HepG2 (cell line): Measurements from ENCODE around the gene BRIP1.

Source experiments
- CBFB ChIP-seq: sonication (generic); formaldehyde crosslinking; IDR thresholded peaks from 2 replicates; pipeline ENCODE4 v1.4.0; 2020; ENCODE audit warnings: missing genetic modification reagents
- CENPT ChIP-seq: sonication (generic); formaldehyde crosslinking; IDR thresholded peaks from 2 replicates; pipeline ENCODE4 v1.8.0; 2022; ENCODE audit warnings: low read depth, mild to moderate bottlenecking, moderate library complexity, missing genetic modification reagents
- CREB1 ChIP-seq, 2 experiments: fragments of 450-650 bp in 1 of 2; IDR thresholded peaks; 2 replicates each; pipeline ENCODE4 v1.6.1; 2016 to 2017; ENCODE audit warnings: control low read depth in 1 of 2, mild to moderate bottlenecking in 1 of 2, missing compliant biosample characterization in 1 of 2, missing genetic modification characterization in 1 of 2
- ESRRA ChIP-seq: sonication (generic); formaldehyde crosslinking; IDR thresholded peaks from 2 replicates; pipeline ENCODE4 v1.5.1; 2020; ENCODE audit warnings: mild to moderate bottlenecking, low read depth, missing genetic modification reagents
- JUN ChIP-seq: sonication (generic); formaldehyde crosslinking; IDR thresholded peaks from 2 replicates; pipeline ENCODE4 v1.4.0; 2020; ENCODE audit warnings: mild to moderate bottlenecking, missing genetic modification reagents
- MAFG ChIP-seq: sonication (generic); formaldehyde crosslinking; IDR thresholded peaks from 2 replicates; pipeline ENCODE4 v1.5.1; 2020; ENCODE audit warnings: mild to moderate bottlenecking, missing genetic modification reagents
- MIER2 ChIP-seq: IDR thresholded peaks from 2 replicates; pipeline ENCODE4 v1.6.1; 2016; ENCODE audit warnings: missing biosample characterization, missing genetic modification reagents
- MYNN ChIP-seq: sonication (generic); formaldehyde crosslinking; IDR thresholded peaks from 2 replicates; pipeline ENCODE4 v1.4.0; 2020; ENCODE audit warnings: mild to moderate bottlenecking, low read depth, missing genetic modification reagents
- SIX4 ChIP-seq: sonication (generic); formaldehyde crosslinking; IDR thresholded peaks from 2 replicates; pipeline ENCODE4 v1.4.0; 2020; ENCODE audit warnings: missing genetic modification reagents
- TARDBP ChIP-seq: sonication (generic); formaldehyde crosslinking; IDR thresholded peaks from 2 replicates; pipeline ENCODE4 v1.8.0; 2022; ENCODE audit warnings: mild to moderate bottlenecking, missing genetic modification reagents
- U2AF1 ChIP-seq: fragments of 200-400 bp; formaldehyde crosslinking; optimal IDR thresholded peaks from 2 replicates; pipeline ENCODE3; 2017; ENCODE audit warnings: mild to moderate bottlenecking, low read depth, low read length
- TF ChIP-seq, protein P1 (sequence below): sonication (generic); formaldehyde crosslinking; IDR thresholded peaks from 2 replicates; pipeline ENCODE4 v1.4.0; 2020; ENCODE audit warnings: mild to moderate bottlenecking, missing genetic modification reagents
- TF ChIP-seq, protein P2 (sequence below): sonication (generic); formaldehyde crosslinking; IDR thresholded peaks from 2 replicates; pipeline ENCODE4 v1.8.1; 2023; ENCODE audit warnings: missing genetic modification reagents, inconsistent platforms, borderline replicate concordance
- TF ChIP-seq, protein P3 (sequence below): conservative IDR thresholded peaks from 2 replicates; pipeline ENCODE4 v1.6.1; 2018; ENCODE audit warnings: missing genetic modification reagents

DNA sequence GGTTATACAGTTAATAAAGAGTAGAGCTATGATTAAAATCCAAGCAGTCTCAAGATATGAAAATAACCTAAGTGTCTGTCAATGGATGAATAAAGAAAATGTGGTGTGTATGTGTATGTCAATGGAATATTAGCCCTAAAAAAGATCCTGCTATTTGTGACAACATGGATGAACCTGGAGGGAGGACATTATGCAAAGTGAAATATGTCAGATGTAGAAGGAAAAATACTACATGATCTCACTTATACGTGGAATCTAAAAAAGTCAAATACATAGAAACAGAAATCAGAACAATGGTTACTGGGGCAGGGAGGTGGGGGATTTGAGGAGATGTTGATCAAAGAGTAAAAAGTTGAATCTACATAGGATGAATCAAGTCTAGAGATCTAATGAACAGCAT is 20.4 kb downstream of the BRIP1 start:
- TF ChIP-seq CREB1 (IDR thresholded peaks at IDR 0.05) (no peak), CREB1 (CRISPR knock-in tag; IDR thresholded peaks at IDR 0.05) (no peak), MAFG (CRISPR knock-in tag) (no peak), JUN (CRISPR knock-in tag) (no peak), CBFB (CRISPR knock-in tag) (no peak), CENPT (CRISPR knock-in tag) (no peak), ESRRA (no peak), MYNN (CRISPR knock-in tag) (no peak), SIX4 (CRISPR knock-in tag) (no peak), TARDBP (no peak), U2AF1 (no peak), MIER2 (CRISPR knock-in tag) (no peak)
- TF ChIP-seq, protein P1, sequence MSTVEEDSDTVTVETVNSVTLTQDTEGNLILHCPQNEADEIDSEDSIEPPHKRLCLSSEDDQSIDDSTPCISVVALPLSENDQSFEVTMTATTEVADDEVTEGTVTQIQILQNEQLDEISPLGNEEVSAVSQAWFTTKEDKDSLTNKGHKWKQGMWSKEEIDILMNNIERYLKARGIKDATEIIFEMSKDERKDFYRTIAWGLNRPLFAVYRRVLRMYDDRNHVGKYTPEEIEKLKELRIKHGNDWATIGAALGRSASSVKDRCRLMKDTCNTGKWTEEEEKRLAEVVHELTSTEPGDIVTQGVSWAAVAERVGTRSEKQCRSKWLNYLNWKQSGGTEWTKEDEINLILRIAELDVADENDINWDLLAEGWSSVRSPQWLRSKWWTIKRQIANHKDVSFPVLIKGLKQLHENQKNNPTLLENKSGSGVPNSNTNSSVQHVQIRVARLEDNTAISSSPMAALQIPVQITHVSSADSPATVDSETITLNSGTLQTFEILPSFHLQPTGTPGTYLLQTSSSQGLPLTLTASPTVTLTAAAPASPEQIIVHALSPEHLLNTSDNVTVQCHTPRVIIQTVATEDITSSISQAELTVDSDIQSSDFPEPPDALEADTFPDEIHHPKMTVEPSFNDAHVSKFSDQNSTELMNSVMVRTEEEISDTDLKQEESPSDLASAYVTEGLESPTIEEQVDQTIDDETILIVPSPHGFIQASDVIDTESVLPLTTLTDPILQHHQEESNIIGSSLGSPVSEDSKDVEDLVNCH (CRISPR knock-in tag): no peak
- TF ChIP-seq, protein P2, sequence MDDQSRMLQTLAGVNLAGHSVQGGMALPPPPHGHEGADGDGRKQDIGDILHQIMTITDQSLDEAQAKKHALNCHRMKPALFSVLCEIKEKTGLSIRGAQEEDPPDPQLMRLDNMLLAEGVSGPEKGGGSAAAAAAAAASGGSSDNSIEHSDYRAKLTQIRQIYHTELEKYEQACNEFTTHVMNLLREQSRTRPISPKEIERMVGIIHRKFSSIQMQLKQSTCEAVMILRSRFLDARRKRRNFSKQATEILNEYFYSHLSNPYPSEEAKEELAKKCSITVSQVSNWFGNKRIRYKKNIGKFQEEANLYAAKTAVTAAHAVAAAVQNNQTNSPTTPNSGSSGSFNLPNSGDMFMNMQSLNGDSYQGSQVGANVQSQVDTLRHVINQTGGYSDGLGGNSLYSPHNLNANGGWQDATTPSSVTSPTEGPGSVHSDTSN (CRISPR knock-in tag): no peak
- TF ChIP-seq, protein P3, sequence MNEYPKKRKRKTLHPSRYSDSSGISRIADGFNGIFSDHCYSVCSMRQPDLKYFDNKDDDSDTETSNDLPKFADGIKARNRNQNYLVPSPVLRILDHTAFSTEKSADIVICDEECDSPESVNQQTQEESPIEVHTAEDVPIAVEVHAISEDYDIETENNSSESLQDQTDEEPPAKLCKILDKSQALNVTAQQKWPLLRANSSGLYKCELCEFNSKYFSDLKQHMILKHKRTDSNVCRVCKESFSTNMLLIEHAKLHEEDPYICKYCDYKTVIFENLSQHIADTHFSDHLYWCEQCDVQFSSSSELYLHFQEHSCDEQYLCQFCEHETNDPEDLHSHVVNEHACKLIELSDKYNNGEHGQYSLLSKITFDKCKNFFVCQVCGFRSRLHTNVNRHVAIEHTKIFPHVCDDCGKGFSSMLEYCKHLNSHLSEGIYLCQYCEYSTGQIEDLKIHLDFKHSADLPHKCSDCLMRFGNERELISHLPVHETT: no peak
